ENCODE results near the gene RBM34. TPM values are rescaled to one million over a fixed set of nuclear protein-coding genes. Genes with fewer than 3 reads are reported as not detected.

Gene RBM34
- total and polyA plus RNA-seq, 10 of the 15 experiments (the other 5 are each of a cell fraction or from before 2014, with no cell fraction given) = 46.4 to 132 (median 109) TPM

- POLR2A ChIA-PET = interaction anchor here (0.6 kb wide), 1 partner anchor 10 kb away, joined by 3 read pairs; no protein-coding TSS in a partner anchor
- TF ChIP-seq CHD1 (IDR thresholded peaks at IDR 0.05; ENCODE audit: low read depth, low read length) (no peak), POLR2AphosphoS5 (IDR thresholded peaks at IDR 0.05; ENCODE audit: low read length) (0 out of 2 replicates have a peak, but pooled peaks have one; percentile 23)
These were observed 49.9 kb downstream of the RBM34 start for GRCh38 chr1:235111107-235111506.

GRCh38 chr1:235108876-235109275 lies 52.2 kb downstream of the RBM34 start:
- no peaks in the 10 kb centered on the region for H3K27me3 ChIP-seq (replicated peaks in 1 of 2; ENCODE audit: control insufficient read depth in 2 of 2, insufficient read depth in 2 of 2, low read length in 1 of 2)
- ChIA-PET RAD21 (ENCODE audit: unreplicated experiment) (interaction anchor here (1.4 kb wide), 1 partner anchor 621 kb away, joined by 3 read pairs; no protein-coding TSS in a partner anchor), SMC1A (ENCODE audit: uncharacterized antibody, unreplicated experiment) (interaction anchor here (3.1 kb wide), 1 partner anchor 13 kb away, joined by 14 read pairs; no protein-coding TSS in a partner anchor), CTCF (interaction anchor here (1.1 to 6.2 kb wide), 3 partner anchors 13 to 620 kb away, joined by 4 to 64 read pairs (median 61); no protein-coding TSS in a partner anchor), POLR2A (interaction anchor here (0.5 to 2.0 kb wide), 3 partner anchors 8 to 241 kb away, joined by 3 to 11 read pairs (median 4); no protein-coding TSS in a partner anchor)
- intact Hi-C loops (cut with micrococcal nuclease; ENCODE audit: unreplicated experiment) (loop anchor here (5.0 kb wide), 1 partner anchor 383 kb away; no protein-coding TSS in a partner anchor), in situ Hi-C loops (cut with MboI) (no loop called here)
- DNase-seq (ENCODE audit: low read depth, low spot score) (no peak), FAIRE-seq (no peak), ATAC-seq (no peak)
- H3K4me1 ChIP-seq (ENCODE audit: control insufficient read depth, insufficient read depth, low read length) = peaks cover 11% of the 10 kb centered on the region
- H3K4me3 ChIP-seq = no peak overlapping the region
- TF ChIP-seq POLR2A (IDR thresholded peaks at IDR 0.05; ENCODE audit: low read depth, low read length) (0 out of 2 replicates have a peak, but pooled peaks have one; percentile 28), NRF1 (conservative IDR thresholded peaks at IDR 0.05; ENCODE audit: low read depth, low read length) (no peak)
- no peaks in the 10 kb centered on the region for H4K20me1 ChIP-seq (ENCODE audit: control insufficient read depth, insufficient read depth)
- no peak overlapping the region for H3K4me2 ChIP-seq (ENCODE audit: control insufficient read depth, insufficient read depth)
- no peaks in the 10 kb centered on the region for H3K9me3 ChIP-seq (replicated peaks; ENCODE audit: control insufficient read depth, insufficient read depth, low read length)
- H3K79me2 ChIP-seq (ENCODE audit: control insufficient read depth, insufficient read depth, low read length) = no peaks in the 10 kb centered on the region; the same call in 1 of the 2 replicates
- H2AFZ ChIP-seq (ENCODE audit: control insufficient read depth, low read depth, low read length) = no peak overlapping the region
- WGBS (ENCODE audit: insufficient coverage, insufficient replicate concordance, low lambda C conversion rate, missing lambda C conversion rate) = 90% methylated on average over 11 of the region's 11 CpGs
- no peak overlapping the region for H3K9ac ChIP-seq (ENCODE audit: control insufficient read depth, insufficient read depth, low read length)
- no TSS peak for BruUV-seq (replicated peaks)
- no peak overlapping the region for H3K27ac ChIP-seq (ENCODE audit: control insufficient read depth, insufficient read depth)
- H3K36me3 ChIP-seq (ENCODE audit: control insufficient read depth in 2 of 2, insufficient read depth in 2 of 2, low read length in 1 of 2) = peaks cover 18 to 32% of the 10 kb centered on the region in 2 experiments

More at GRCh38 chr1:235111107-235111506, 49.9 kb downstream of the RBM34 start:
- no peak overlapping the region for H3K4me3 ChIP-seq
- peaks cover 23 to 44% of the 10 kb centered on the region in 2 experiments for H3K36me3 ChIP-seq (ENCODE audit: control insufficient read depth in 2 of 2, insufficient read depth in 2 of 2, low read length in 1 of 2)
- in situ Hi-C loops (cut with MboI) = no loop called here
- no TSS peak for BruUV-seq (replicated peaks)
- peaks cover 4% of the 10 kb centered on the region; the same call in 1 of the 2 replicates for H3K4me1 ChIP-seq (ENCODE audit: control insufficient read depth, insufficient read depth, low read length)
- peaks cover 2% of the 10 kb centered on the region; the same call in 1 of the 2 replicates for H3K79me2 ChIP-seq (ENCODE audit: control insufficient read depth, insufficient read depth, low read length)
- no peak overlapping the region for H3K27ac ChIP-seq (ENCODE audit: control insufficient read depth, insufficient read depth)
- ChIA-PET CTCF (no interaction called here), RAD21 (ENCODE audit: unreplicated experiment) (no interaction called here), SMC1A (ENCODE audit: uncharacterized antibody, unreplicated experiment) (no interaction called here)
- ATAC-seq = no peak
- WGBS (ENCODE audit: insufficient coverage, insufficient replicate concordance, low lambda C conversion rate, missing lambda C conversion rate) = 99% methylated on average over 3 of the region's 3 CpGs
- H3K27me3 ChIP-seq (replicated peaks in 1 of 2; ENCODE audit: control insufficient read depth in 2 of 2, insufficient read depth in 2 of 2, low read length in 1 of 2) = no peaks in the 10 kb centered on the region
- intact Hi-C loops (cut with micrococcal nuclease; ENCODE audit: unreplicated experiment) = no loop called here
- FAIRE-seq = no peak
- H3K9me3 ChIP-seq (replicated peaks; ENCODE audit: control insufficient read depth, insufficient read depth, low read length) = no peaks in the 10 kb centered on the region
- no peak overlapping the region for H3K9ac ChIP-seq (ENCODE audit: control insufficient read depth, insufficient read depth, low read length)
- no peak overlapping the region for H2AFZ ChIP-seq (ENCODE audit: control insufficient read depth, low read depth, low read length)
- DNase-seq (ENCODE audit: low read depth, low spot score) = no peak
- no peak overlapping the region for H3K4me2 ChIP-seq (ENCODE audit: control insufficient read depth, insufficient read depth)
- H4K20me1 ChIP-seq (ENCODE audit: control insufficient read depth, insufficient read depth) = no peaks in the 10 kb centered on the region

All from GM12878 (cell line).